NCI-H2107 treated with DMSO at 0.1 percent for 48 hours (cell line): ENCODE measurements around the gene KCNJ9.
"Not testable (repeated sequence)": the region's sequence is repeated elsewhere in the genome, so short reads cannot be mapped to it uniquely, and the experiment has no call there.

Source experiments
- DNase-seq: peaks from one replicate; lab custom pipeline; 2025; ENCODE audit not compliant: unreplicated experiment; lab: John Stamatoyannopoulos, UW

The KCNJ9 gene

DNA sequence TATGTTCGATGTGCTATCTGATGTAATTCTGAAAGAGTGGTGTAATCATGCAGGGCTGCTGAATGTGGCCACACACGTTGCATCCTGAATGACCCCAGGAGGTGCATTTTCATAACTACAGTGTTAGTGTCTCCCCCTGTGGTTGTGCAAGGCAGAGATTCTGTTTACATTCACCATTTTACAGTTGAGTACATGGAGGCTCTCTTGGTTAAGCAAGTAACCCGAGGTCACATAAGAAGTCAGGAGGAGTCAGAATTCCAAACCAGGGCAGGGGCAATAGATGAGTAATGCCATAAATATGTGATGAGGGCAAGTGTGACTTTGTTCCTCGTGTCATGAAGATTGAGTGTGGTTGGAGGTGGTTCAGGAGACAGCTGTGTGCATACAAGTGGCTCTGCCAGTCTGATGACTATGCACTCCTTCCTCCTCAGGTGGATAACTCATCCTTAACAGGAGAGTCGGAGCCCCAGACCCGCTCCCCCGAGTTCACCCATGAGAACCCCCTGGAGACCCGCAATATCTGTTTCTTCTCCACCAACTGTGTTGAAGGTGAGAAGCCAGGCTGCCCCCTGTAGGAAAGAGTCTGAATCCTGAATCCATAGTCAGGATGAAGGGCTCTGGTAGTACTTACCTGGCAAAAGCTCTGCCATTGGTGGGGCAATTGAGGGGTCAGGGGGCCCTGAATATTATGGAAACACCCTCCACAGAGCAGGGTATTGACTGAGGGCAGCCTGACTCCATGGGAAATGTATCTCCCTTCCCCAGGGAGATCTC, 43.6 kb downstream of the KCNJ9 start:
- no peak for DNase-seq

- no peak for DNase-seq
These were observed 44.4 kb downstream of the KCNJ9 start for GRCh38 chr1:160125746-160126145.

DNA sequence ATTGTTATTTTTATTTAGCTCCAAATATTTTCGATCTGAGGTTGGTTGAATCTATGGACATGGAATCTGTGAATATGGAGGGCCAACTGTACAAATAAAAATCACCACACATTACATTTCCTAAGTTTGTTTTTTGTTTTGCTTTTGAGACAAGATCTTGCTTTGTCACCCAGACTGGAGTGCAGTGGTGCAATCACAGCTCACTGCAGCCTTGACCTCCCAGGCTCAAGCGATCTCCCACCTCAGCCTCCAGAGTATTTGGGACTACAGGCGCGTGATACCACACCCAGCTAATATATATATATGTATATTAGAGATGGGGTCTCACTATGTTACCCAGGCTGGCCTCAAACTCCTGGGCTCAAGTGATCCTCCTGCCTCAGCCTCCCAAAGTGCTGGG, 45.0 kb downstream of the KCNJ9 start:
- DNase-seq: not testable (repeated sequence)

DNA sequence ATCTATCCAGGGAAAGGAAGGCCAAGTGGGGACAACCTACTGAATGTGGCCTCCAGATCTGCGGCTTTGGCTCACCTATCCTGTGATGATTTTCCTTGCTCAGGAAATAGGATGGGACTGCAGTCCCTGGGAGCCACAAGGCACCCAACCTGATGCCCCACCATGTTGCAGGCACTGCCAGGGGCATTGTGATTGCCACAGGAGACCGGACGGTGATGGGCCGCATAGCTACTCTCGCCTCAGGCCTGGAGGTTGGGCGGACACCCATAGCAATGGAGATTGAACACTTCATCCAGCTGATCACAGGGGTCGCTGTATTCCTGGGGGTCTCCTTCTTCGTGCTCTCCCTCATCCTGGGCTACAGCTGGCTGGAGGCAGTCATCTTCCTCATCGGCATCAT, 46.0 kb downstream of the KCNJ9 start:
- DNase-seq: no peak

GRCh38 chr1:160127865-160128523, 46.7 kb downstream of the KCNJ9 start:
- no peak for DNase-seq

- no peak for DNase-seq
These were observed 47.3 kb downstream of the KCNJ9 start for GRCh38 chr1:160128636-160129035.

- no peak for DNase-seq
These were observed 47.7 kb downstream of the KCNJ9 start for GRCh38 chr1:160129046-160129445.

- no peak for DNase-seq
These were observed 48.2 kb downstream of the KCNJ9 start for GRCh38 chr1:160129558-160129957.

DNA sequence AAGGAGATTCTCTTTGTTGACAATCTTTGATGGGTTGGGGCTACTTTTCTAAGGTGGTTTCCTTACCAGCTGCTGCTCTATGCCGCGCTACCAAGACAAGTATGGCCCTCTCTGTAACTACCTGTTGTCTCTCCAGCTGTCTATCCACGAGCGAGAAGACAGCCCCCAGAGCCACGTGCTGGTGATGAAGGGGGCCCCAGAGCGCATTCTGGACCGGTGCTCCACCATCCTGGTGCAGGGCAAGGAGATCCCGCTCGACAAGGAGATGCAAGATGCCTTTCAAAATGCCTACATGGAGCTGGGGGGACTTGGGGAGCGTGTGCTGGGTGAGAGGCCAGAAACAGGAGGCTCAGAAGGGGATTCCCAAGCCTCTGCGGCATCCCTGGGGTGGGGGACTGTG, 48.6 kb downstream of the KCNJ9 start:
- DNase-seq: no peak

DNA sequence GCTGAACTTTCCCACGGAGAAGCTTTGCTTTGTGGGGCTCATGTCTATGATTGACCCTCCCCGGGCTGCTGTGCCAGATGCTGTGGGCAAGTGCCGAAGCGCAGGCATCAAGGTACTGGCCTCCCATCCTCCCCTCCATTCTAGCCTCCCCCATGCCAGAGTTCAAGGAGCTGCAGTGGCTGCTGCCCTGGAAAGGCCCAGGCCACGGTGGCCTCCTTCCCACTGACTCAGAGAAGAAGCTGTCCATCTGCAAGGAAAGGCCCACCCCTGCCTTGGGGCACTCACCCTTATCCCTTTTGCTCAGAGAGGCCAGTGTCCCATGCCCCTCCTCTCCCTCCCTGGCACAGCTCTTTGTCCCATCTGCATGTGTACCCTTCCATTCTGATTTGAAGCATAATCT, 49.1 kb downstream of the KCNJ9 start:
- DNase-seq: no peak

GRCh38 chr1:160130939-160131338, 49.6 kb downstream of the KCNJ9 start:
- DNase-seq: no peak

DNA sequence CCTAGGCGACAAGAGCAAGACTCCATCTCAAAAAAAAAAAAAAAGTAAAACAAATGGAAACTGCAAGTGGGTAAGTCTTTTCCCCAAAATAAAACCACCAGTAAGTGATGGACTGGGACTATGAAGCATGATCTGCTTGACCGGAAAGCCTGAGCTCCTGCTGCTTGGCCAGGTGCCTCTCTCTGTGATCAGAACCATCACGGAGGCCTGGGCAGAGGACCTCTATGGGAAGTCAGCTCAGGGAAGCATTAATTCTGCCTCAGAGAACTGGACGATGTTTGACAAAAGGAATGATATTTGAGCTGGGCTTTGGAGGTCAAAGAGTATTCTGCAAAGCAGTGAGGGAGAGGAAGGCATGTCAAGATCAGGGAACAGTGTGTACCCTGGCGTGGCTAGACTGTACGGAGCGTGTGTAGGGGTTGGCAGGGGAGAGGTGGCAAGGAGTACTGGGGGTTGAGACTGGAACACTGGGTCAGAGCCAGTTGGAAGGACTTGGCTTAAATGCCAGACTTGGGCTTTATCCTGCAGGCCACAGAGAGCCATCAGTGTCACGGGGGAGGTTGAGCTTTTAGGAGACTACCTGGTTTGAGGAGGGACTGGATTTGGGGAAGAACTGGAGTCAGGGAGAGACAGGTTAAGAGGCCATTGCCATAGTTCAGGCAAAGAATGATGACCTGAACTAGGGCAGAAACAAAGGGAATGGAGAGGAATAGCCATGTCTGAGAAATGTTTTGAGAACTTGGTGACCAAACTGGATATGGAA, 50.6 kb downstream of the KCNJ9 start:
- no peak for DNase-seq

DNA sequence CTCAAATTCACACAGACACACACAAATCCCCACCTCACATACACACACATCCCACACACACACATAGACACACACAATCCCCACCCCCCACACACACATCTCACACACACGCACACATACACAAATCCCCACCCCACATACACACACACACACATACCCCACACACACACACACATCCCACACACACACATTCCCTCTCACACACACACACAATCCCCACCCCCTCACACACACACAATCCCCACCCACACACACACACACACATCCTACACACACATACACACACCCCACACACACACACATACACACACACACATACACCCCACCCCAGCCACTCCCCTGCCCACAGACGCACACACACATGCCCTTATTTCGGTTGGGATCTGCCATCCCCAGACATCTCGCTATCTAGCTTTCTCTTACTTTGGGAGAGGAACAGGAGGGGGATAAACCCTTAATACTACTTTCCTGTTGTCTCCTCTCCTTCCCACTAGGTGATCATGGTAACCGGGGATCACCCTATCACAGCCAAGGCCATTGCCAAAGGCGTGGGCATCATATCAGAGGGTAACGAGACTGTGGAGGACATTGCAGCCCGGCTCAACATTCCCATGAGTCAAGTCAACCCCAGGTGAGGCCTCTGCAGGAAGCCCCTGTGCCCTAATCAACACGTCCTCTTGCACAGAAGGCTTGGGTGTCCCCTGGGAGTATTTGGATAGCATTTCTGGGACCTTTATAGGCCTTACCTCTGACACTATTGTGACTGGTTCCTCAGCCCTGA, 52.8 kb downstream of the KCNJ9 start:
- no peak for DNase-seq

GRCh38 chr1:160134791-160135572, 53.6 kb downstream of the KCNJ9 start:
- no peak for DNase-seq

DNA sequence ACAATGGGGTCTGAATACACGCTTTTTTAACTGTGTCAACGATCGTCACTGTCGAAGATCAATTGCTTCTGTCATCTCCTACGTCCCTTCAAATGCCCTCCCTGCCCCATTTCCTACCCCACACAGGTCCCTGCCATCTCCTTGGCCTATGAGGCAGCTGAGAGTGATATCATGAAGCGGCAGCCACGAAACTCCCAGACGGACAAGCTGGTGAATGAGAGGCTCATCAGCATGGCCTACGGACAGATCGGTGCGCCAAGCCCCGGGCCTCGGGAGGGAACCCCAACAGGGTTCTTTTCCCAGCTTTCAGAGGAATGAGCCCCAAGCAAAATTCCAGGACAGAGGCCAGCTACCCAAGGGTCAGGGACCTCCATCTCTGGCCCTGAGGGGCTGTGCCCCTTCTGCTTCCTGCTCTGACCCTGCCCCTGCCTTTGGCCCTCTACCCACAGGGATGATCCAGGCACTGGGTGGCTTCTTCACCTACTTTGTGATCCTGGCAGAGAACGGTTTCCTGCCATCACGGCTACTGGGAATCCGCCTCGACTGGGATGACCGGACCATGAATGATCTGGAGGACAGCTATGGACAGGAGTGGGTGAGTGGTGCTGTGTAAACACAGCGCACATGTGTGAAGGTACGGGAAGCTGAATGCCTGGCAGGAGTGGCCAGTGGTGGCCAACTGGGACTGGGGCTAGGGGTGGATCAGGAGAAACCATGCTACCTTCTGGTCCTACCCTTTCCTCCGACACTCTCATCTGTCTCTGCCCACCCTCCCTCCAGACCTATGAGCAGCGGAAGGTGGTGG, 55.0 kb downstream of the KCNJ9 start:
- DNase-seq: no peak

GRCh38 chr1:160136926-160137200, 55.5 kb downstream of the KCNJ9 start:
- DNase-seq: no peak

DNA sequence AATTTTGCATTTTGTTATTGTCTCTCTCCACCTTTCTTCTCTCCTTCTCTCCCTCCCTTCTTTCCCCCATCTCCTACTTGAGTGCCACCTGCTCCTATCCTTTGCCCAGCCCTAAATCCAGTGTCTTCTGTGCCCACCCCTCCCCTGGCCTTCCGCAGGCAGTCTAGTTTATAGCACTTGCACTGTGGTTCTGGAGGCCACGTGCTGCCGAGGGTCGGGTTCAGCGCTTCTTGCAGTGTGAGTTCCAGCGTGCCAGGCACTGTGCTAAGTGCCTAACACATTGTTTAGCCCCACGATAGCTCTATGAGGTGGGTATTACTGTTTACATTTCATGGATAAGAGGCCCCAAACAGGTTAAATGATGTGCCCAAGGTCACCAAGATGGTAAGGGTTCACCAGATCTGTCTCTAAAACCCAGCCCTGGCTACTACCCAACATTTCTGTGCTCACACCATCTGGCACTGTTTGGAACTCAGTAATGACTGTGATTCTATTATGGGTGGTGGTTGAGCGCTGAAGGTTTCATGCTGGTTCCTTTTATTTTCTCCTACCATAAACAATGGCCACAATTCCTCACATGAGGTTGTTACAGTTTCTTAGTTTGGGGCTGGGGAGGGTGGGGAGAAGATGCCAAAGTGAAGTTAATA, 56.0 kb downstream of the KCNJ9 start:
- DNase-seq: peak; percentile 22

- DNase-seq: no peak
These were observed 58.5 kb downstream of the KCNJ9 start for GRCh38 chr1:160139840-160140239.
